GM23248 (cell line): ENCODE data around the gene USP31. TPM values are rescaled to one million over a fixed set of nuclear protein-coding genes. Genes with fewer than 3 reads are reported as not detected.

ENCODE experiments used
- DNase-seq: peaks from one replicate; pipeline ENCODE4 v3.0.0-alpha.2; 2015
- H2AFZ ChIP-seq: fragments of 200-600 bp; sonication (generic); 2 replicates; pipeline ENCODE4 v1.6.1; 2016; ENCODE audit warnings: antibody characterized with exemption
- H3F3A ChIP-seq: fragments of 200-600 bp; sonication (generic); 2 replicates; pipeline ENCODE4 v1.6.1; 2016; ENCODE audit warnings: mild to moderate bottlenecking, antibody characterized with exemption, mixed run types; ENCODE audit not compliant: insufficient read depth
- H3K27ac ChIP-seq: fragments of 200-600 bp; sonication (generic); 2 replicates; pipeline ENCODE4 v1.5.1; 2016; ENCODE audit warnings: mild to moderate bottlenecking
- H3K27me3 ChIP-seq: fragments of 200-600 bp; sonication (generic); replicated peaks from 2 replicates; pipeline ENCODE4 v1.6.1; 2016; ENCODE audit warnings: mild to moderate bottlenecking; ENCODE audit not compliant: insufficient read depth
- H3K36me3 ChIP-seq: fragments of 200-600 bp; sonication (generic); 2 replicates; pipeline ENCODE4 v1.6.1; 2016; ENCODE audit warnings: low read depth, mild to moderate bottlenecking
- H3K4me1 ChIP-seq: fragments of 200-600 bp; sonication (generic); 2 replicates; pipeline ENCODE4 v1.6.1; 2016; ENCODE audit warnings: mild to moderate bottlenecking; ENCODE audit not compliant: insufficient read depth
- H3K4me2 ChIP-seq: fragments of 200-600 bp; sonication (generic); one replicate; pipeline ENCODE4 v1.6.1; 2016; ENCODE audit warnings: mild to moderate bottlenecking; ENCODE audit not compliant: unreplicated experiment
- H3K4me3 ChIP-seq: fragments of 200-600 bp; sonication (generic); 2 replicates; pipeline ENCODE4 v1.5.1; 2016; ENCODE audit warnings: mild to moderate bottlenecking
- H3K79me2 ChIP-seq: fragments of 200-600 bp; sonication (generic); 2 replicates; pipeline ENCODE4 v1.6.1; 2016; ENCODE audit warnings: mild to moderate bottlenecking; ENCODE audit not compliant: insufficient read depth
- H3K9ac ChIP-seq: fragments of 200-600 bp; sonication (generic); 2 replicates; pipeline ENCODE4 v1.6.1; 2016; ENCODE audit warnings: mild to moderate bottlenecking
- H3K9me2 ChIP-seq: fragments of 200-600 bp; sonication (generic); 2 replicates; pipeline ENCODE4 v1.6.1; 2016; ENCODE audit warnings: mixed run types, mild to moderate bottlenecking, moderate library complexity; ENCODE audit not compliant: insufficient read depth
- H3K9me3 ChIP-seq: fragments of 200-600 bp; sonication (generic); one replicate; pipeline ENCODE4 v1.6.1; 2017; ENCODE audit warnings: low read depth
- H4K20me1 ChIP-seq: fragments of 200-600 bp; sonication (generic); 2 replicates; pipeline ENCODE4 v1.6.0; 2016; ENCODE audit not compliant: insufficient read depth
- EZH2 ChIP-seq: fragments of 200-600 bp; sonication (generic); IDR thresholded peaks from 2 replicates; pipeline ENCODE4 v1.6.1; 2018; ENCODE audit warnings: antibody characterized with exemption, mild to moderate bottlenecking; ENCODE audit not compliant: insufficient read depth, poor library complexity, severe bottlenecking
- EZH2phosphoT487 ChIP-seq: fragments of 200-600 bp; sonication (generic); IDR thresholded peaks from 2 replicates; pipeline ENCODE4 v1.6.1; 2018; ENCODE audit warnings: antibody characterized with exemption, moderate library complexity, mild to moderate bottlenecking, low read depth; ENCODE audit not compliant: insufficient read depth
- WGBS, 2 experiments: methylation state at CpG; one replicate each; pipeline ENCODE4 v1.1.6; 2015 to 2017; ENCODE audit warnings: low lambda C conversion rate in 2 of 2, low coverage in 1 of 2; ENCODE audit errors: missing lambda C conversion rate in 2 of 2; 5-methylcytosine and 5-hydroxymethylcytosine counted together
- in situ Hi-C: fragments of 300-500 bp; cut with MboI; formaldehyde crosslinking; loops from 2 replicates; pipeline ENCODE4 v1.15.0; 2020
- polyA plus RNA-seq: library from polyadenylated mRNA; unstranded; fragments of >200 nt; fragmentation: Nextera tagmentation; extraction: Ambion mirVana; gene quantifications from 2 replicates; pipeline ENCODE4 v1.2.1, GENCODE V29; 2016
- total RNA-seq: library from RNA; depleted of rRNA; stranded (reverse); fragments of >200 nt; shearing (Covaris generic); gene quantifications from 2 replicates; pipeline ENCODE4 v1.2.3, GENCODE V29; 2014

Gene USP31
- total and polyA plus RNA-seq, 2 experiments from 2014 or later = 0.88 to 6.6 TPM

DNA sequence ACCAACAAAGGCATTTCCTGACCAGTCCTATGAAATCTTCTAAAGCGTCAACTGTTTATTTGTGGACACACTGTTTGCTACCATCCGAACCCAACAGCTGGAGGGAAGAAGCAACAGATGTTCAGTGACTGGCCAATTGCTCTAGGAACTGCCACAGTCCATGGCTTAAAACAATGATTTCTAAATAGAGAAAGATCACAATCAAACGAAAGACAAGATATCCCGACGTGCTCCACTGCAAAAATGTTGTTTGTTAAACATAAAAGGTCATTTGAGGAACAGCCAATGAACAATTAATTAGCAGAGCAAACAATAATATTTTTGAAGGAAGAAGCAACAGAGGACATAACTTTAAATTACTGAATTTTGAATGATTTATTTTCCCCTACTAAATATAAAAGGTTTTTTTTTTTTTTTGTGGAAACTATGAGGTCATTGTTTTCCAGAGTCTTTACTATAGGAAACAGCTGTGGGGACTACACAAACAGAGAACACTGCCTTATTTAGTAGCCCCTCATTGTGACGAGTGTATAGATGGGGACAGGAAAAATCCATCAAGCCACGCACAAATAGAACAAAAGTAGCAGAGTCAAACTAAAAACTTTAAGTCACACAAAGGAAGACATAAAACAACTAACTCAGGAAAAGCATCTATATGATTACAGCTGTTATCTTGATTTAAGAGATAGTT lies 17.2 kb downstream of the USP31 start:
- peaks cover 100% of the 10 kb centered on the region for H3K79me2 ChIP-seq
- H3K27me3 ChIP-seq = no peaks in the 10 kb centered on the region
- H4K20me1 ChIP-seq = peaks cover 4% of the 10 kb centered on the region
- H3K9ac ChIP-seq = peak overlapping the region; percentile 76
- H3K4me1 ChIP-seq = peaks cover 21% of the 10 kb centered on the region
- H2AFZ ChIP-seq = peak overlapping the region; percentile 69
- peak overlapping the region; percentile 66 for H3K4me3 ChIP-seq
- TF ChIP-seq EZH2 = no peak
- TF ChIP-seq EZH2phosphoT487 = no peak
- no peaks in the 10 kb centered on the region for H3K36me3 ChIP-seq
- peaks cover 28% of the 10 kb centered on the region for H3F3A ChIP-seq
- in situ Hi-C loops = no loop called here
- WGBS, 2 experiments = 12 to 14% methylated on average over 7 of the region's 7 CpGs
- H3K9me3 ChIP-seq = no peaks in the 10 kb centered on the region
- H3K27ac ChIP-seq = peak overlapping the region; percentile 76
- DNase-seq = peak; percentile 56
- H3K4me2 ChIP-seq = peak overlapping the region; percentile 94
- H3K9me2 ChIP-seq = no peaks in the 10 kb centered on the region

DNA sequence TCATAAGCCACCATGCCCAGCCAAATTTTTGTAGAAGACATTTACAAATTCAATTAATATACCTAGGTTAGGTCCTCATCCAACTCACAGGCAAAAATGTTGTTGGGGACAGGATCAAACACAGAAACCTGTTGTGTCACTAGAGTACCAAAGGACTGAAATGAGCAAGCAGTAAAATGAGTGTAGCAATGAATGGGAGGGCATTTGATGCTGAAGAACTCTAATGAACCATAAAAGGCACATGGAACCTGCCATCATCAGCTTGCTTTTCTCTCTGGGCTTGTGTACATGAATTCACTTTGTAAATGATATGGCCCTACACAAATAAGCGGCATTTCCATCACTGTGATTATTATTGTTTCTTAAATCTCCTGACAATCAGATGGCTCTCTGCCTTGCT lies 17.8 kb downstream of the USP31 start:
- H3F3A ChIP-seq = peaks cover 28% of the 10 kb centered on the region
- no peaks in the 10 kb centered on the region for H3K27me3 ChIP-seq
- in situ Hi-C loops = no loop called here
- peaks cover 4% of the 10 kb centered on the region for H4K20me1 ChIP-seq
- no peaks in the 10 kb centered on the region for H3K9me3 ChIP-seq
- no peaks in the 10 kb centered on the region for H3K9me2 ChIP-seq
- H3K27ac ChIP-seq = no peak overlapping the region
- peaks cover 100% of the 10 kb centered on the region for H3K79me2 ChIP-seq
- peaks cover 21% of the 10 kb centered on the region for H3K4me1 ChIP-seq
- peak overlapping the region; percentile 69 for H2AFZ ChIP-seq
- TF ChIP-seq EZH2 = no peak
- no peak for TF ChIP-seq EZH2phosphoT487
- no peak overlapping the region for H3K9ac ChIP-seq
- no peak for DNase-seq
- H3K36me3 ChIP-seq = no peaks in the 10 kb centered on the region
- H3K4me2 ChIP-seq = peak overlapping the region; percentile 94
- WGBS, 2 experiments = 73 to 79% methylated on average over 1 of the region's 1 CpG
- H3K4me3 ChIP-seq = no peak overlapping the region

DNA sequence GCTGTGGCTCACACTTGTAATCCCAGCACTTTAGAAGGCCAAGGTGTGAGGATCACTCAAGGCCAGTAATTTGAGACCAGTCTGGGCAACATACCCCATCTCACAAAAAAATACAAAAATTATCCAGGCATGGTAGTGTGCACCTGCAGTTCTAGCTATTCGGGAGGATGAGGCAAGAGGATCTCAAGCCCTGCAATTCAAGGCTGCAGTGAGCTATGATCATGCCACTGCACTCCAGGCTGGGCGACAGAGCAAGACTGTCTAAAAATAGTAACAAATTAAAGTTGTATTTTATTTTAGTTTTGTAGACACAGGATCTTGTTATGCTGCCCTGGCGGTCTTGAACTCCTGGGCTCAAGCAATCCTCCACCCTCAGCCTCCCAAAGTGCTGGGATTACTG lies 18.2 kb downstream of the USP31 start:
- H3K9me3 ChIP-seq = no peaks in the 10 kb centered on the region
- no peaks in the 10 kb centered on the region for H3K36me3 ChIP-seq
- peaks cover 28% of the 10 kb centered on the region for H3F3A ChIP-seq
- no peaks in the 10 kb centered on the region for H3K9me2 ChIP-seq
- no peak overlapping the region for H2AFZ ChIP-seq
- no peak overlapping the region for H3K4me3 ChIP-seq
- peaks cover 21% of the 10 kb centered on the region for H3K4me1 ChIP-seq
- peaks cover 100% of the 10 kb centered on the region for H3K79me2 ChIP-seq
- no peaks in the 10 kb centered on the region for H3K27me3 ChIP-seq
- H3K27ac ChIP-seq = no peak overlapping the region
- H3K9ac ChIP-seq = no peak overlapping the region
- in situ Hi-C loops = no loop called here
- no peak overlapping the region for H3K4me2 ChIP-seq
- 71 to 80% methylated on average over 3 of the region's 3 CpGs for WGBS, 2 experiments
- DNase-seq = no peak
- TF ChIP-seq EZH2 (no peak), EZH2phosphoT487 (no peak)
- peaks cover 4% of the 10 kb centered on the region for H4K20me1 ChIP-seq

DNA sequence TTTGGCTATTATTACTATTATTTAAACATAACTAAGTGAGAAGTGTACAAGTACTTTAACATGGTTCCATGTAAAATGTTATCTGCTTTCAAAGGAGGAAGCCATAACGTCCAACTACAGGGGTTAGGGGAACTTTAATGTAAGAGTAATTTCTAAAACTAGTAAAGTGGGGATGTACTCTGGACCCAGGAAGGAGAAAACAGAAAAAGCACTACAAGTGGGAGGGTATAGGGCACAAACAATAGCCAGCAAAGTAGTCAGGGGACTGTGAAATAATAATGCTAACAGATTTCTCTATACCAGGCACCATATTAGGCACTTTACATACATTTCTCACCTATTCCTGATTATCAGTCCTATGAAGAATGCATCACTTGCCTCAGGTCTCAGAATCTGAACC lies 19.6 kb downstream of the USP31 start:
- Histone ChIP-seq H4K20me1 (peaks cover 4% of the 10 kb centered on the region; the same call in 1 of the 2 replicates), H3F3A (peaks cover 30% of the 10 kb centered on the region), H3K27ac (no peak overlapping the region), H3K36me3 (no peaks in the 10 kb centered on the region), H3K4me1 (peaks cover 22% of the 10 kb centered on the region), H3K4me2 (no peak overlapping the region), H2AFZ (no peak overlapping the region), H3K4me3 (no peak overlapping the region), H3K79me2 (peaks cover 100% of the 10 kb centered on the region), H3K9me2 (no peaks in the 10 kb centered on the region), H3K9me3 (no peaks in the 10 kb centered on the region), H3K9ac (no peak overlapping the region), H3K27me3 (no peaks in the 10 kb centered on the region)
- in situ Hi-C loops = no loop called here
- TF ChIP-seq EZH2 = no peak
- no peak for TF ChIP-seq EZH2phosphoT487
- DNase-seq = no peak
- 94 to 100% methylated on average over 1 of the region's 1 CpG for WGBS, 2 experiments

DNA sequence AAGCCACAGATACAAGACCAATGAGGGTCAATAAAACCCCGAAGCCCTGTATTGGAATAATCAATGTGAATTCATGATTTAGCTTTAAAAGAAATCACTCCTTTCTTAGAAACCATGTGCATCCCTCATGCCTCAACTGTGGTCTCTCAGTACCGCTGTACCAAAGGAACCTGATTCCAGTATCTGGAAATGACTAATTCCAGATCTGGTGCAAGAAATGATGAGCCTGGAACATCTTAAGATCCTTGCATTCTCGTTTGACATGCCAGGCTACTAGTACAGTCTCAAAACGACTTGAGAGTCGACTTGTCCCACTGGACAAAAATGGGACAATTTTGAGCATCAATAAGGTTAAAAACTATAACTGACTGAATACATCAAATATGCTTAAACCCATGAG lies 21.2 kb downstream of the USP31 start:
- 17 to 19% methylated on average over 5 of the region's 5 CpGs for WGBS, 2 experiments
- TF ChIP-seq EZH2 = no peak
- no peak for TF ChIP-seq EZH2phosphoT487
- in situ Hi-C loops = no loop called here

More for the DNA sequence above, 21.2 kb downstream of the USP31 start:
- DNase-seq = peak; percentile 44
- Histone ChIP-seq H3K9me2 (no peaks in the 10 kb centered on the region), H2AFZ (no peak overlapping the region), H3K4me2 (no peak overlapping the region), H3K27ac (no peak overlapping the region), H3K27me3 (no peaks in the 10 kb centered on the region), H3F3A (peaks cover 37% of the 10 kb centered on the region), H3K79me2 (peaks cover 96% of the 10 kb centered on the region), H4K20me1 (no peaks in the 10 kb centered on the region), H3K4me1 (peaks cover 25% of the 10 kb centered on the region), H3K4me3 (no peak overlapping the region), H3K9me3 (no peaks in the 10 kb centered on the region), H3K36me3 (no peaks in the 10 kb centered on the region), H3K9ac (no peak overlapping the region)
